DMS 273 treated with DMSO at 0.1 percent for 48 hours (cell line): ENCODE data around the gene GPR158.
"Not testable (repeated sequence)": the region's sequence is repeated elsewhere in the genome, so short reads cannot be mapped to it uniquely, and the experiment has no call there.

Source experiments
- DNase-seq: peaks from one replicate; lab custom pipeline; 2025; lab: John Stamatoyannopoulos, UW

The GPR158 gene

GRCh38 chr10:25296324-25296723, 121.5 kb downstream of the GPR158 start:
- no peak for DNase-seq

DNA sequence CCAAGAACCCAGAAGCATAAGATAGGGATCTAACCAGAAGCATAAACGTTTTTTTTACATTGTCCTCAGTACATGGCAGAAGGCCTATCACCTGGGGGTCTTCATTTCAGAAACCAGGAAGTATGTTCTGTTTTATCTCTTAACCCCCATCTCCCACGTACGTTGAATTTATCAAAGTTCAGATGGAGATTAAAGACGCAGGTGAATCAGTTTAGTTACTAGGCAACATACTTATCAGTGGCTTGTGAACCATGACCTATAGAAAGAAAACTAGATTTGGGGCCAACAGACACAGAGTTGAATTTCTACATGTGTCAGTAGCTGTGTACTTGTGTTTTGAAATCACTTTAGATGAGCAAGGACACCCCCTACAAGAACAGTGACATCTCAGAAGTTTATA, 122.7 kb downstream of the GPR158 start:
- no peak for DNase-seq

- DNase-seq = no peak
These were observed 125.3 kb downstream of the GPR158 start for GRCh38 chr10:25300073-25300472.

- no peak for DNase-seq
These were observed 129.8 kb downstream of the GPR158 start for GRCh38 chr10:25304606-25305005.

GRCh38 chr10:25306386-25306785, 131.6 kb downstream of the GPR158 start:
- DNase-seq = no peak

- no peak for DNase-seq
These were observed 133.5 kb downstream of the GPR158 start for GRCh38 chr10:25308278-25308677.

DNA sequence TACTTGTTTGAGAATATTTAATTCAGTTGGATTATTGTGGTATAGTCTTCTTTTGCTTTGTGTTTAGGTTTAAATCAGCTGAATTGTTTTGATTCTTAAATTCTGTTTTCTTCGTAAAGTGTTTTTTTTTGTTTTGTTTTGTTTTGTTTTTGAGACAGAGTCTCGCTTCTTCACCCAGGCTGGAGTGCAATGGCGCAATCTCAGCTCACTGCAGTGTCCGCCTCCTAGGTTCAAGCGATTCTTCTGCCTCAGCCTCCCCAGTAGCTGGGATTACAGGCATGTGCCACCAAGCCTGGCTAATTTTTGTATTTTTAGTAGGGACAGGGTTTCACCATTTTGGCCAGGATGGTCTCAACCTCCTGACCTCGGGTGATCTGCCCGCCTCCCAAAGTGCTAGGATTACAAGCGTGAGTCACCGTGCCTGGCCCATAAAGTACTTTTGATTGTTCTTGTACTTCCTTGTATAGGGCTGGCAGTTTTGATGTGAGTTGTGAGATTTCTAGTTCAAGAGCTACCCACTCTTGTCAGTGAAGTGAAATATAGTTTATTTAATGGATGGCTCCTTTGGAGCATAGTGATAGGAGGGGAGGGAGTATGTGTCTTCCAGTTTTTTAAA, 142.9 kb downstream of the GPR158 start:
- not testable (repeated sequence) for DNase-seq

DNA sequence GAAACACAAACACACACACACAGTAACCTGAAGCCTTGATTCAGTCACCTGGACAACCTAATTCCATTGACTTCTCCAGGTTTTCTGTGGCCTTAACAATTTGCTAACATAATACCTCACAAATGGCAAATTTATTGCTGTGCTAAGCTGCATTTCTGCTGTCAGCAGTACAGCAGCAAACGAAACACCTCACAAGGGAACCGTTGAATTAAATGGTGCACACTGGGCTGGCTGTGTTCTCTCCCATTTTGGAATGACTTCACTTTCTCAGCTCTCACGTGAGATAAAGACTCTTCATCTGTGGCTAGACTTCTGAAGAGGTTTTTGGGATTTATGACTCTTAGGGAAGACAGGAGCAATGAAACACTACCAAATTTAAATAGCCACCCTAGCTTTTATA, 152.5 kb downstream of the GPR158 start:
- no peak for DNase-seq

DNA sequence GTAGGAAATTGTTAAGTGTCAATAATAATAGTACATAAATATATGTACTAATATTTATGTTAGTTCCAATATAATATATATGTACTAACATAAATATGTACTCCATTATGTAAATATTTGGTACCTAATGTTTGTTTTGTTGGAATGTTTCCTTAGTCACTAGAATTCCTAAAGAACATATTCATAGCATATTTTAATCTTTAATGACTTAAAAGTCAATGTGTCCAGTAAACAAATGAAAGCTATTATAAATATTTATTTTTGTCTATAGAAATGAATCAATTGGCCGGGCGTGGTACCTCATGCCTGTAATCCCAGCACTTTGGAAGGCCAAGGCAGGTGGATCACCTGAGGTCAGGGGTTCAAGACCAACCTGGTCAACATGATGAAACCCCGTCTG, 153.6 kb downstream of the GPR158 start:
- DNase-seq = no peak

DNA sequence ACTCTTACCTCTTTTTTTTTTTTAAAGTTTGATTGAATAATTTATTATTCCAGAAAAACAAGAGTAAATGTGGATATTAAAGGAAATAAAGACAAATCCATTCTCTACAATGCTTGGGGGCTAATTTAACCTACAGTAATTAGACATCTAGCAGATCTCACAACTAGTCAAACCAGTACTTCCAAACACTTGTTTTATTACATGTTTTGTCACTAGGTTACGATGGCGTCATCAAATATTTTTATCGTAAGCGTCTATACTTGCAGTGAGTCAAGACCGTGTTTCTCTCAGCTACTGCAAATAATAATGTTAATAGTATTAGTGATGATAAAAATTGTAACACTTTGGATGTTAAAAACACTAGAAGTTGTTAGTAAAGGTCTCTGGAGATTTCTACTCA, 154.8 kb downstream of the GPR158 start:
- DNase-seq = not testable (repeated sequence)

- no peak for DNase-seq
These were observed 159.6 kb downstream of the GPR158 start for GRCh38 chr10:25334445-25334844.

DNA sequence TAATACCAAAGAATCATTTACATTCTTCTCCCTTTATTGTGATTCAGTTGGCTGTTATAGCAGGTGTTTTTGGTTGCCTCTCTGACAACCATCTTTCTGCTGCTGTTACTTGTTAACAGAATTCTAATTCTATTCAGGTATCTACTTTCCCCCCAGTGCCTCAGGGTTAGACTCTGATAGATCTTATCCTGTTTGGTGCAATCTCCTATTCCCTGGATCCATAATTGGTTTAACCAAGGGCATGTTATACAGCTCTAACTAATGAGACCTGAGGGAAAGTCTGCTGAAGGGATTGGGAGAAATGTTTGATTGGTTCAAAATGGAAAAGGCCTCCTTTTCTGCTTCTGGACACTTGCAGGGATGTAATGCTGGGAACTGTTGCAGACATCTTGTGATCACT, 161.5 kb downstream of the GPR158 start:
- DNase-seq = no peak

GRCh38 chr10:25338271-25338670, 163.5 kb downstream of the GPR158 start:
- DNase-seq = no peak

GRCh38 chr10:25339966-25340365, 165.2 kb downstream of the GPR158 start:
- no peak for DNase-seq

- no peak for DNase-seq
These were observed 174.7 kb downstream of the GPR158 start for GRCh38 chr10:25349520-25349919.

- DNase-seq = no peak
These were observed 181.8 kb downstream of the GPR158 start for GRCh38 chr10:25356609-25357008.

GRCh38 chr10:25357269-25357668, 182.5 kb downstream of the GPR158 start:
- no peak for DNase-seq

GRCh38 chr10:25382029-25382810, 207.4 kb downstream of the GPR158 start:
- no peak for DNase-seq

GRCh38 chr10:25382901-25383300, 208.1 kb downstream of the GPR158 start:
- not testable (repeated sequence) for DNase-seq

- DNase-seq = no peak
These were observed 208.9 kb downstream of the GPR158 start for GRCh38 chr10:25383686-25384085.

DNA sequence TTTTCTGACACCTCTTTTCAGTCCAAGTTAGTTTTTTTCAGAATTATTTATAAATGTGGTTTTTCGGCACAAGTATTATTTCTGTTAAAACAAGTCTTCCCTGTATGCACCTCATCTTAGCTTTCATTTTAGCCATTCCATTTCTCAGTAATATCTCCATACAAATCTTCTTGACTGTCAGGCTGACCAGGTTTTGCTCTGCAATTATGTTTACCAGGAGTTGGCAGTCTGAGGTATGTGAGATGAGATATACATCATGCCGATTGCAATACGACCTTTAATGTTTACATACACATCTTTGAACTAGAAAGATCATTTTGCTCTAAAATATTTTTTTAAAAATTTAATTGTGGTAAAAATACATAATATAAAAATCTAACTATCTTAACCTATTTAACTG, 209.8 kb downstream of the GPR158 start:
- DNase-seq = no peak

GRCh38 chr10:25388188-25388861, 213.5 kb downstream of the GPR158 start:
- DNase-seq = no peak

DNA sequence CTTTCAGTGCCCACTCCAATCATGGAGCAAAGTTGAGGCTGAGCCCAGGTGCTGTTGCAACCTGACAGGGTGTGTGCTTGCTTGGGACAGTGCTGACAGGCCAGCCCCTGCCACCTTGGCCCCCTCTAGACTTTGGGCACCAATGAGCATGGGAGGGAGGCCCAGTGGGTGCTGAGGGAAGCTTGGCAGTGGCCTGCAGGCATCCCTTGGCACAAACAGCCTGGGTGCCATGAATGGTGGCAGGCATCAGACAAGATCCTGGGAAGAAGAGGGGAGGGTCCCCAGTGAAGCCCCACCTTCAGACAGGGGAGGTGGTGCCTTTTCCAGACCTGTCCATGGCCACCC, 214.0 kb downstream of the GPR158 start:
- DNase-seq = no peak
